NCI-H2081 (cell line): Measurements from ENCODE around the gene DACH1.

Experiments
- DNase-seq, 2 experiments: peaks; one replicate each; lab custom pipeline; 2025; lab: John Stamatoyannopoulos, UW

DACH1 gene

GRCh38 chr13:71395053-71395452, 472.0 kb downstream of the DACH1 start:
- no peak for DNase-seq

- DNase-seq = no peak
Observed at GRCh38 chr13:71394176-71394575, 472.8 kb downstream of the DACH1 start.
